ENCODE results near the gene COMT.

The COMT gene

DNA sequence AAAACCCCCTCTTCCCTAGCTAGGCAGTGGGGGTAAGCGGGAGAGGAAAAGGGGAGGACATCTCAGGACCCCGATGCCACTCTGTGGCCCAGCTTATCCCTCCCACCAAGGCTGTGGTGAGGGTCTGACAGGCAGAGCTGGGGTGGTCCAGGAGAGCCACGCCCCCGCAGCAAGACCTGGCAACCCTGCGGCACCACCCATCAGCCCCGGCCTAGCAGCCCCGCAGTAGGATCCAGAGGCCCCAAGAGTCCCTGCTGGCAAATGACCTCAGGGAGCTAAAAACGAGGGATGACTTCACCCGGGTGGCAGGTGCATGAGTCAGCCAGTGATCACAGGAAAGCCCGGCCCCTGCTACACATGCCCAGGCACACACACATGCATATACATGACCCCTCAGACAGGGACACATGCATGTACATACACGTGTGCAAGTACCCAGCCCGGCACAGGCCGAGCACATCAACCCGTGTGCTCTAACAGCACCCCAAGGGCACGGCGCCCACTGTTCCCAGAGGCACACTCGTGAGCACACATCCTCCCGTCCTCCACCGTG lies 42.7 kb downstream of the COMT start:
- DNase-seq, result peak; percentile 71

DNA sequence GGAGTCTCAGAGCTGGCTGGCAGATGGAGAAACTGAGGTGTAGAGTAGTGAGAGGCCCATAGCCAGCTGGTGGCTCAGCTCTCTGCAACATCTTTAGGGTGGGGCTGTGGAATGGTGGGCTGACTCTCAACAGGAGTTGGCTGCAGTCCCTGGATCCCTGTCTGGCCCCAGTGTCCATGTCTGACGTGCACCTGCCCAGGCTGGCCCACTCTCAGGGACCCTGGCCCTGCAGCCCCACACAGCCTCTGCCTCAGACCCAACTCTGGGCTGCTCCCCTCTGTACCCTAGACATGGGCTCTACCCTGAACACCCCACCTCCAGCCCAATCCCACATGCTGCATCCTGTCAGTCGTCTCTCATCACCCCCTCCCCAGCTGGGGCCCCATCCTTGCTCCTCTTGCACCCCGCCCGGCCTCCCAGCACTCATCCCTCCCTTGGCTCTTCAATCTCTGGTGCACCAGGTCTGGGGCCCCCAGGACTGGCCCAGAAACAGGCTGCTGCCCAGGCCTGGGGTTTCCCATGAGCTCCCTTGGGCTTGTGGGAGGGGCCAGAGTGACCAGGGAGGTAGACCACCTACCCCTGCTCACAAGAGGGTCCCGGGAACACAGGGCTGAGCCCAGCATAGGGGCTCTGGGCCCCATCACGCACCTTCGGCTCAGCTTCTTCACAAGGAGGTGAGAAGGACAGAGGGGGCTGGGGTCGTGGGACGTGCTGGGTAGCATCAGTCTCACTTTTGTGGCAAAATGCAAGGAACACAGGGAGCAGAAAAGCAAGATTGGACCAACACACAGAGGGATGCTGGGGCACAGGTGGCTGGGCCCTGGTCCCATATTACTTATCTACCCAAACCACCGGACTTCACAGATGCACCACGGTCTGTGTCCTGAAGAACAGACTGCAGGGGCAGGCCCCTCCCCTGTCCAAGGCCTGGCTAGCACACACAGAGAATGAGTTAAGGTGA lies 43.6 kb downstream of the COMT start:
- no peak for DNase-seq

DNA sequence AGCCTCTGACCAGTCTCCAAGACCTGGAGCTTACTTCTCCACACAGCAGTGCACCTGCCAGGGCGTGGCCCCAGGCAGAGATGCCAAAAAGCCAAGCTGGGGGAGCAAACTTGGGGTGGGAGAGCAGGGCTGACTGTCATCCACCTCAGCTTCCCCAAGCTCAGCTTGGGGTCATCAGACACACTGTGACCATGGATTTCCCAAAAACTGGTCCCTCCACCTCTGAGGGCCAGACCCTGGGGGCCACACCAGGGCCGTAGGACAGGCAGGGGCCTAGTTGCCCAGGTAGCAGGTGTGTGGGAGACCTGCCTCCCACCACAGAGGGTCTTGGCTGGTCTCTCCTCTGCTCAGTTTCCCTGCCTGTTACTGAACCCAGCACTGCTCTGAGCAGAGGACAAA lies 44.4 kb downstream of the COMT start:
- no peak for DNase-seq

DNA sequence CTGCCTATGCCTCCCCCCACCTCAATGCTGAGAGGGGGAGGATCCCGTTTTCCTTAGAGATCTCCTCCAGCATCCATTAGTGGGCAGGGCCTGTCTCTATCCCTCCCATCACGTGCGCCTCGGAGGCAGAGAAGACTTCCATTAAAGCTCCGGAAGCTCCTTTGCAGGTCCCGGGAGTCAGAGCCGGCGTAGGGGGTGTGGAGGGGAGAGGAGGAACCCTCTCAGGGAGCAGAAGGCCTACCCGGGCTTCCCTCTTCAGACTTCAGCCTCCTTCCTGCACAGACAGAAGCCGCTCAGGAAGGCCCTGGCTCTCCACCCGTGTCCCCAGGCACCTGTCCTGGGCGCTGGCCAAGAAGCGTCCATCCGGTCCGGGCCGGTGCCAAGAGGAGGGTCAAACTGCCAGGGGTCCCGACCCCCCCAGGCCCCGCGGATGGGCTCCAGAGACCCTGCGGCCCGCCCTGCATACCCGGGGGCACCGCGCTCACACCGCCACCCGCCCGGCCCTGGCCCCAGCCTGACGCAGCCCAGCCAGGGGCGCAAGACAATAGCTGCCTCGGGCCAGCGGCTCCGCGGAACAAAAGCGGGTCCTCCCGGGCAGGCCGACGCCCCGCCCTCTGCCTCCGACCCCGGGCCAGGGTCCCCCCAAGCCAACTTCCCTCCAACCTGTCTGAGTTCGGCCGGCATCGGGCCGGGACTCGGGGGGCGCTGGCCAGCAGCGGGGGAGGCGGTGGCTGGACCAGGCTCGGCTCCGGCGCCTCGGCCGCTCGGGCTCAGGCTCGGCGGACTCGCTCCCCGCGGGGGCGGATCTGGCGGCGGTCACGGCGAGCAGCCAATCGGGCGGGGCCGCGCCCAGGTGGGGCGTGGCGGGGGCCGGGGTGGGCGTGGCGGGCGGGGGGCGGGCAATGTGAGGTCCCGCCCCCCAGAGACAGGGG lies 45.1 kb downstream of the COMT start:
- DNase-seq, result peak; percentile 13

DNA sequence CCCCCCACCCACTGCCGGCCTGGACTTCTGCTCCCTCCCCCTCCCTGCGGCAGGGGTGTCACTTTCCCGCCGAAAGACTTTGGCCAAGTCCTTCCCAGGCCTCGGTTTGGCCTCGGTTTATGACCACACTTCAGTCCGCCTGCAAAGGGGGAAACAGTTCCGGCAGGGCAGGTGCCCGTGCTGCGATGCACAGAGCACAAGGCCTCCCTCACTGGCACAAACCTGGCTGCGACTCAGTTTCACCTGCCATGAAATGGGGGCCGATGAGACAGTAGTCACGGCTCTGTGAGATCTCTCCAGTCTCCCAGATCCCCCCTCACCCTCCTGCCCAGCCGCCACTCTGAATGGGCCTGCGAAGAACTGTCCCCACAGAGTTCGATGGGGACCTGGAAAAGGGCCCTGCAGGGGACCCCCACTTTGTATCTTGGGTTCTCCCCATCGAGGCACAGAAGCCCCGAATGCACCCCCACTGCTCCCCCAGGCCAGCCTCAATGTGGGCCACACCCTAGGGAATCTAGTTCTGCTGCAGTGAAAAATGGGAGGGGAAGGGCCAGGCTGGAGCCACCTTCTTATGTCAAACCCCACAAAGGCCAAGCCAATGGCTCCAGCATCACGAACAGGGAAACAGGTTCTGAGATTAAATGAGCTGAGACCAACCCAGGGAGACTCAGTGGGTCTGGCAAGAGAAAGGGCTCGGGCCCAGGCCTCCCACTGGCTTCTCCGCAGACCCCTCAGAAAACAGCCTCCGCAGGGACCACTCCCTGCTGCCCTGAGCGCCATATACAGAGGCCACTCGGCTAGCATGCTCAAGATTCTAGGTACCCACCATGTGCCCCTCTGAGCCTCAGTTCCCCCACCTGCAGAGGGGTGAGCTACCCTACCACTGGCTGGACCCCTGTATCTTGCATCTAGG lies 46.1 kb downstream of the COMT start:
- DNase-seq, result peak; percentile 5

DNA sequence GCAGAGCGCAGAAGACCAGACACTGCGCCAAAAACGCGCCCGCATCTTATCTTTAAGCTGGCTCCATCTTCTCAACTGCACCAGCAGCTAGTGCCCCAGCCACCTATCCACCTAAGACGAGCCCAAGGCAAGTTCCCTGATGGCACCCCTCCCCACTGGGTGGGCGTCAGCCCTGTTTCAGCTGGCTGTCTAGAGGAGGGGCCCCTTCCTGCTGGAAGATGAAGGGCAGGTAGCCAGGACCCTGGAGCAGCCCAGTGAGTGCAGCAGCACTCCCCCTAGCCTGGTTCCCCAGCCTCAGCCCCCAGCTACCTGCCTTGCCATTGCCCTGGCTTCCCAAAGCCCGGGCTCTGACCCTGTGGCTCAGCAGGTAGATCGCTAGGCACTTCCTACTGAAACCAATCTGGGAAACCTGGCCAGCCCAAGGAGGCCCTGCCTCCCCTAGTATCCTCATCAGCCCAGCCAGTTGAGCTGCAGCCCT lies 46.8 kb downstream of the COMT start:
- DNase-seq, result no peak

DNA sequence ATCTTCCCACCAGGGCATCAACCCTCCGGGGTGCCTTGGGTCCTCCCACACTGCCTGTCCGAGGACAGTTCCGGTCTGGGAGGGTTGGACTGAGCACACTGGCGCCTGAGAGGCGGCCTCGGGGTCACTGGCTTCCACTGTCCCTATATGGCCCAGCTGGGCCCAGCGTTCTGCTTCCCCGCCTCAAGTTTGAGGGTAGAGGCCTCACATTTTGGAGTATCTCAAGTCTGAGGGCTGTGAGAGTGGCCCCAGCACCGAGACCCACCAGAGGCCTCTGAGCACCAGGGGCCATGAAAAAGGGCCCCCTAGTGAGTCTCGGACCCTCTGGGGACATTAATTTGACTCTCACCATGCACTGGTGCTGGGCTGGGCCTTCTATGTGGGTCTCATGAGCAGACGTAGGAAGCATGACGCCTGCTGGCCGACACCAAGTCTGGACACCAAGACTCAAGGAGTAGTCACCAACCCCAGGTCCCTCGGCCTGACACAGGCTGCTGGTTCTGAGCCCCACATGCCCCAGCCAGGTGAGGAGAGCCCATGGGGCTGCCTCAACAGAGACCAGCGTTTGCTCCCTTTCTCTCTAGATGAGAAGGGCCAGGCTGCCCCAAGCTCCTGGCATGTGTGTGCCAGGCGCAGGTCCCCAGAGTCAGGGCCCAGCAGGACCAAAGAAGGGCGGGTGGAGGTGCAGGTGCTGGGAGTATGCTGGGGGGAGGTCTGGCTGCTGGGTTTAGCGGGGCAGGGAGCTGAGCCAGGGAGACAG lies 47.6 kb downstream of the COMT start:
- no peak for DNase-seq

DNA sequence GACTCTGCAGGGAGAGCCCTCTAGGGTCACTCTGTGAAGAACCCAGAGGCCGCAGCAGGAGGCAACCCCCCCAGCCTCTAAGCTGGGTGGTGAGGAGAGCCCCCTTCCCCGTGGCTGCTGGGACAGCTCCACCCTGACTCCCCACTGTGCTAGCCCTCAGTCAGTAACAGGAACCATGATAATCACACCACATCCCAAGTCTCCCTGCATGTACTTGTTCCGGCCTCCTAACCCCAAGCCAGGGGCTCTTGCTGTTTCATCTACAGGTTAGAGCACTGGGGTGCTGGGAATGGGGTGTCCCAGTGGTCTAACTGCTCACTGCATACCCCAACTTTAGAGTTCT lies 48.1 kb downstream of the COMT start:
- DNase-seq, result no peak

DNA sequence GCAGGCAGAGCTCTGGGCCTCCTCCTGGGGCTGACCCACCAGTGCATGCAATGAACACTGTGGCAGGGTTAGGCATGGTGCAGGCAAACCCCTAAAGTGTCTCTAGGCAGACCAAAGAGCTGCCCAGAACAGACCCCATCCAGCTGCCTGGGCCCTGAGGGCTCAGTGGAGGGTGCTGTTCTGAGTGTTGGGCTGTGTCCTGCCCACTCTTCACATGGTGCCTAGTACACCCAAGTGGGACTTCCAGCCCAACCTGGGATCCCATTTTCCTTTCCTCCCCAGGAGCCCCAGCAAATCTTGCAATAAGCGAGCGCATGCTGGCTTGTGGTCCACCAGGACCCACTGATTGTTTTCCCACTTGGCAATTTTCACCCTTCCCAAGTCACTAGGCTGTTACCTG lies 48.6 kb downstream of the COMT start:
- no peak for DNase-seq

DNA sequence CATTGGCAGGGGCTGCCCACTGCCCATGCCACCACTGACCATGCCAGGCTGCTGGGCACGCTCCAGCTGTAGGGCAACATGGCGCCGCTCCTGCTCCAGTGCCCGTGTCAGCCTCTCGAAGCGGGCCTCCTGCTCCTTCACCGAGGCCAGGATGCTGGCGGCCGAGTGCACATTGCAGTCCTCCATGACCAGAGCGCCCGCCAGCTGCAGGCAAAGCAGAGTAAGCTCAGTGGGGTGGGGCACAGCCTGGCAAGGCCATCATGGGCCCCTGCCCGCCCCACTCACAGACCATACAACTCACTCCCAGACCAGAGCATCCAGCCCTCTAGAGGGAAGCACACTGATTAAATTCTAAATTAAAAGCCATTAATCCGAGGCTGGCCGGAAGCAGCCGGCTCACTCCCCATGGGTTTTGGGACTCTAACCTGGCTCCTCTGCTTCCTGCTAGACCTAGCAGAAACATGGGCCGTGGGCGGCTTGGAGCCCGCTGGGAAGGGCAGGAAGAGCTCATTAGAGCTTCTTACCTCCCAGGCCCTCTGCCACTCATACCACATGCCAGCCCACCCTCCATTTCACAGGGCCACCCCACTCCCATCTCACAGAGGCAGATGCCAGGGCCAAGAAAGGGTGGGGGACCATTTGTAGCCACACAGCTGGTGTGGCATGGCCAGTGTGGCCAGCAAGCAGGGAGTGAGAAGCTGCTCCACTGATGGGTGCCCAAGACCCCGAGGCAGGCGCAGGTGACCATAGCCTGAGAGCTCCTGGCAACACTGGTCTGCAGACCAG lies 49.2 kb downstream of the COMT start:
- no peak for DNase-seq

DNA sequence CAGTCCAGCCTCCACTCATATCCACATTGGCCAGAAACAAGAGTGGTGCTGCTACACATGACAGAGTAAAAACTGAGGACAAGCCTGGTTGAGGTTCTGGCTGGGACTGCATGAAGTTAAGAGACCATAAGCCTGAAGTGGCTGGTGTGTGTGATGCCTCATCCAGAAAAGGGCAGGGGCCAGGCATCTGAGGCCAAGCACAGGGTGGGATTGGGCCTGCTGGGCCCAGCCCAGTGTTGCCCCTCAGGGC lies 49.7 kb downstream of the COMT start:
- DNase-seq, result no peak

DNA sequence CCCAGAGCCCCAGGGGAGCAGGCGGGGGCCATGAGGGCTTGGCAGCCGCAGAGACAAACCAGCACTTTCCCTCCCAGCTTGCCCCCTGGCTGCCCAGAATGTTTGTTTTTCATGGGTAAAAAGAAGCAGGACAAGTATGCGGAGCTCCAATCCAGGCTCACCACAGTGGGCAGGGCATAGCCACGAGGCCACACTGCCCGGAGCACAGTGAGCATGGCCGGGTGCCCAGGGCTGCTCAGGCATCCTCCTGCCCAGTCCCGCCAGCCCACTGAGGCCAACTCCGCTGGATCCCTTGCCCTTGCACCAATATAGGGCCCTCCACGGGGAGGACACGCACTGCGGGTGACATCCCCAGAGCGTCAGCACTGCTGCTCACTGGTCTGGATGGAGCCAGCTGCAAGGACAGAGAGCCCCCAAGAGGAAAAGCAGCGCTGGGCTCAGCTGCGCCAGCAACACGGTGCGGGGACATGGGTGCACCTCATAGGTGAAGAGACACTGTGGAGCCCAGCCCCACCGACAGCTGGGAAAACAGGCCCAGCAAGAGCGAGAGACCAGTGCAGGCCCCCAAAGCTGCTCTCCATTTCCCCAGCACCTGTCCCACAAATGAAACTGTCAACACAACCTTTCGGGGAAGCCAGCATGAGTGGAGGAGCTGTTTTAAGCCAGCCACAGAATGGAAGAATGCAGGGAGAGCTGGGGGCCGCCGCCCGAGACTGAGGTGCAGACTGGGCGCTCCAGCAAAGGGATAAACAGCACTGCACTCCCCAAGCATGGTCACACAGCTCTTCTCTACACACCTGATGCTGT lies 50.3 kb downstream of the COMT start:
- peak; percentile 33 for DNase-seq

DNA sequence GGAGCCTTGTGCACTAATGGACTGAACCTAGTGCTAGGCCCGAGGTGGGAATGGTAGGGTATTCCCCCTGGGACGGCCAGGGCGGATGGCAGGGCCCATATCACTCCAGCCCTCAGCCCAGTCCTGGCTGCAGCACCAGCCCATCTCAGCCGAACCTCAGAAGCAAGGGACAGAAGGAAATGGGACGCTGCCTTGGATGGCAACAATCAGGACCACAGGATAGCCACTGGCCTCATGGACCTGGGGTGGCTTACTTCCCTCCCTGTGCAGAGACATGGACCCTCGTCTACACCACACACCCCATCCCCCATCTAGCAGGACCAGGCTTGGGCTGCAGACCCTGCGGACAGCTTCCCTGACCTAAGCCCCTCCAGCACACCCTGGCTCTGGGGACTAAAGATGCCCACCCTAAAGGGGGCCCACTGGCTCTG lies 50.9 kb downstream of the COMT start:
- no peak for DNase-seq

DNA sequence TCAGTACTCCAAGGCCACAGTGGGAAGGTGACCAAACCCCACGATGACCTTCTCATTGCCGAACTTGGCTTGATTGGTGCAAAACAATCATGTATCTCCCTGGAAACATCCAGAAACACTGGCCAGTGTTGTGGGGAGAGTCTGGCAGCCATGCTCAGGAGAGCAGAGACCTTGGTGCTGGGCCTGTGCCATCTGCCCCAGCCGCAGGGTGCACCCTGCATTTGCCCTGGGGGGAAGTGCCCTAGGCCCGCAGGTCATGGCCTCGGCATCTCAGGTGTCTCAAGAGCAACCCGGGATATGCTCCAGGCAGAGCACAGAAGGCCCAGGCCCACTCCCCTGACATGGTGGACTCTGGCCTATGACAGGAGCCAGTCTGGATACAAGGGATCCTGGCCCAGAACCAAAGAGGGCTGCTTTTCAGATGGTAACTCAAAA lies 51.4 kb downstream of the COMT start:
- no peak for DNase-seq

DNA sequence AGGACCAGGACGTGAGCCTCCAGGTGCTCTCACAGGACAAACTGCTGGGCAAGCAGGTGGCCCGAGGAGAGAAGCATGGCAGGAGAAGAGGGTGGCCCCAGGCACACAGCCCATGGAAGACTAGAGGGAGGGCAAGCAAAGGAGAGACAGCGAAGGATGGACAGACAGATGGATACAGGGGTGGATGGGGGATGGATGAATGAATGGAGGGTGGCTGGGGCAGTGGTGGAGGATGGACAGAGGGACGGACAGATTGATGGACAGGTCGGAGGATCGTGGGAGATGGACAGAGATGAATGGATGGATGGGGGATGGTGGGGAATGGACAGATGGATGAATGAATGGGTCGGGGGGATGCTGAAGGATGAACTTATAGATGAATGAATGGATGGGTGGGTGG lies 52.4 kb downstream of the COMT start:
- no peak for DNase-seq

DNA sequence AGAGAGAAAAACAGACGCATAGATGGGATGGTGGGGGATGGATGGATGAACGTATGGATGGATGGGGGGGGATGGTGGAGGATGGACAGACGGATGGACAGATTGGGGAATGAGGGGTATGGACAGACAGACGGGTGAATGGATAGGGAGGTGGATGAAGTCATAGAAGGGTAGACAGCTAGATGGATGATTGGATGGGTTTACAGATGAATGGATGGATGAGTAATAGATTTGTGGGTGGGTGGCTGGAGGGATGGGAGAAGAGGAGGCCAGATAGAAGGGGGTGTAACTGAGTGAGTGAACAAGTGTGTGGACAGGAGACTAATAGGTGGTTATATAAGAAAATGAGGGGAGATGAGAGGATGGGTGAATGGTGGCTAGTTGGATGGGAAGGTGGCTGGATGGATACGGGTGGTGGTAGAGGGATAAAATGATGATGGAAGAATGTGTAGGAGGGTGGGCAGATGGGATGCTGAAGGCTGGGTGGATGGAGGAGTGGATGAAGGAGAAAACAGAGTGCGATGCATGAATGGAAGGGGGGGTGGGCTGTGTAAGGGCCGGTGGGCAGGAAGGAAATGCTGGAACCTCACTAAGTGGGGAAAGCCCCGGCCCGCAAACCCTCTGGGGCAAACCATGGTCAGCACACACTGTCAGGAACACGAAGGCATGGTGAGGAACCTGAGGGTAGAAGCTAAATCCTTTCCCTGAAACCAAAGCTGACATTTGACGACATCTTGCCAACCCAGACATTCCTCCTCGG lies 53.5 kb downstream of the COMT start:
- no peak for DNase-seq

DNA sequence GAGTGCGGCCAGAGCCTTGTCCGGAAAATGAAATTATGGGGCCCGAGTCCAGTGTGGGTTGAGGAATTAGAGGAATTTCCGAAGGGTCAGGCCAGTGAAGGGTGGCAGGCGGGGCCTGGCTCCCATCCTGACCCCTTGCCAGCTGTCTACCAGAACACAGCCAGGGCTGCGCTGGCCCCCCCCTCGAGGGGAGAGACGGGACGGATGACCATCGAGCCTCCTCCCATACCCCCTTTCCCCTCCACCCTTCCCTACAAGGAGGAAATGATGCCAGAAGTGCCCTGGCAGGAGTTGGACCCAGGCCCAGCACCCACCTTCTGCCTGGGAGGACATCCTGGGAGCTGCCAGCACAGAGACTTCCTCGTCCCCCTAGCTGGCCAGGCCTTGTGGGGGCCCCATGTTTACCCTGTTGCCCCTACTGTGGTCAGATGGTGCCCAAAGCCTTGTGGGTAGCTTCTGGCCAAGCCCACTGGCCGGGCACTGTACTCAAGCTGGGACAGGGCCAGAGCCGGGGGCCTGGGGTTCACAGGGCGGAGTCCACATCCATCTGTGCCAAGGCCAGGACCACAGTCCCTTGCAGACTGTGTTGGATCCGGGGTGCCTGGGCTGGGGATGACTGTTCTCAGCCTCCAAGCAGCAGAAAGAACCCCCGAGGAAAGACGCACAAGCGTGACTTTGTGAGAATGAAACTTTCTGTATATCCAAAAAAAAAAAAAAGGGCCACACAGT lies 54.2 kb downstream of the COMT start:
- DNase-seq, result no peak

DNA sequence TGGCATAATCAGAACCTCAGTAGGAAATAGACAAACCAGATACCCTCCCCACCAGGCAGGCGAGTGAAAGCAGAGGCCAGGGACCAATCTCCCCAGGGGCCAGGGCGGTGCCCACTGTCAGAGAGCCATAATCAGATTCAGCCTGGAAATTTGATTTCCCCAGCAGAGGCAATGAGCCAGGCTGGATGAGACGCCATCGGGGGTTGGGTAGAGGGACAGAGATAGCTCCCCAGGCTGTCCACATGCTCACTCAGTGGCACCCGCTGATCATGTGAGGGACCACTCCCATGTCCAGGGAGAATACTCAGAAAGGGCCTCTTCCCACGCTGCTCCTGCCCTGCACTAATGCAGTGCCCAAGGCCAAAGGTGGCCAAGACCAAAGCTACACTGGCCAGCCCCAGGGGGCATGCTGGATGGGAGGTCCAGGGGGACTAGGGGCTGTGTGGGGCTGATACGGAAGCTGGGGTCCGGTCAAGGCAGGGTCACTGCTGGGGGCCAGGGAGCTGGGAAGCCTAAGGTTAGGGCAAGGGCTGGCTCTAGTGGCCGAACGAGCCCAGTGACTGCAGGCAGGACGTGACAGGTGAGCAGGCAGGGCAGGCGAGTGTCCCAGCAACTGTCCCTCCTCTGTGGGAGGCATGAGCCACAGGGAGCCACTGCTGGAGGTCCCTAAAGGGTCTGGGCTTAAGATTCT lies 55.3 kb downstream of the COMT start:
- no peak for DNase-seq

All from SHP77 treated with DMSO at 0.1 percent for 48 hours (cell line).